Natural killer cell (primary cell): ENCODE results near the gene ACAD10. TPM values are rescaled to one million over a fixed set of nuclear protein-coding genes. Genes with fewer than 3 reads are reported as not detected.

Source experiments
- ATAC-seq, 3 donors: fragments of 150-1000 bp in 2 of 3; fragments of 200-7000 bp in 1 of 3; cut with Tn5 transposase; 1 replicate in 1 of 3; 2 replicates in 2 of 3; pipeline ENCODE4 v1.10.0; 2021; ENCODE audit warnings: mild to moderate bottlenecking in 2 of 3, moderate library complexity in 2 of 3
- DNase-seq, 2 donors: peaks; one replicate each; pipeline versions ENCODE4 v3.0.0 to v3.0.0-alpha.2; 2013 to 2021; ENCODE audit warnings: mixed read lengths in 1 of 2
- H3K27ac ChIP-seq: one replicate; pipeline ENCODE4 v1.5.1; 2013; ENCODE audit warnings: mild to moderate bottlenecking, low read length
- H3K27me3 ChIP-seq: one replicate; pipeline ENCODE4 v1.6.1; 2013; ENCODE audit warnings: low read length; ENCODE audit not compliant: control insufficient read depth, insufficient read depth
- H3K36me3 ChIP-seq: one replicate; pipeline ENCODE4 v1.6.1; 2013; ENCODE audit warnings: low read length; ENCODE audit not compliant: control insufficient read depth, insufficient read depth
- H3K4me1 ChIP-seq: one replicate; pipeline ENCODE4 v1.6.1; 2013; ENCODE audit warnings: low read length; ENCODE audit not compliant: control insufficient read depth, insufficient read depth
- H3K4me3 ChIP-seq: one replicate; pipeline ENCODE4 v1.5.1; 2013; ENCODE audit warnings: low read length
- H3K9me3 ChIP-seq: one replicate; pipeline ENCODE4 v1.6.1; 2013; ENCODE audit warnings: low read length; ENCODE audit not compliant: control insufficient read depth, insufficient read depth
- H3K27ac Mint-ChIP-seq, 2 donors: one replicate each; pipeline ENCODE4 v1.8.0; 2022; ENCODE audit warnings: mild to moderate bottlenecking in 2 of 2, mixed read lengths in 2 of 2, moderate library complexity in 1 of 2
- H3K27me3 Mint-ChIP-seq, 2 donors: one replicate each; pipeline ENCODE4 v1.8.0; 2022; ENCODE audit warnings: low read depth in 2 of 2, mixed read lengths in 2 of 2
- H3K36me3 Mint-ChIP-seq: one replicate; pipeline ENCODE4 v1.8.0; 2022; ENCODE audit warnings: mixed read lengths
- H3K4me1 Mint-ChIP-seq, 2 donors: one replicate each; pipeline ENCODE4 v1.8.0; 2022; ENCODE audit warnings: mixed read lengths in 2 of 2
- H3K4me3 Mint-ChIP-seq: one replicate; pipeline ENCODE4 v1.8.0; 2022; ENCODE audit warnings: mild to moderate bottlenecking, moderate library complexity, mixed read lengths
- H3K9me3 Mint-ChIP-seq, 2 donors: one replicate each; pipeline ENCODE4 v1.8.0; 2022; ENCODE audit warnings: mixed read lengths in 2 of 2
- CTCF ChIP-seq: fragments of 200-600 bp; IDR thresholded peaks from one replicate; pipeline ENCODE4 v1.8.0; 2022; ENCODE audit warnings: antibody characterized with exemption
- WGBS: methylation state at CpG from one replicate; pipeline ENCODE4 v1.1.7; 2013; ENCODE audit warnings: missing lambda C conversion rate; ENCODE audit not compliant: insufficient coverage; 5-methylcytosine and 5-hydroxymethylcytosine counted together
- intact Hi-C: fragments of 100-400 bp; cut with micrococcal nuclease; formaldehyde crosslinking; loops from one replicate; pipeline ENCODE4 v1.14.2; 2022
- total RNA-seq, 4 donors: library from RNA; stranded (reverse); fragments of 120-200 nt in 1 of 4; gene quantifications; one replicate each; pipeline versions ENCODE4 v1.2.3 to v1.2.4, GENCODE V29; 2013 to 2022

Gene ACAD10
- total RNA-seq, 3 donors from 2014 or later (not counting 1 experiment from before 2014, with no cell fraction given), result 19.0 to 29.0 (median 27.0) TPM

- Mint-ChIP-seq H3K9me3 (no peaks in the 10 kb centered on the region), H3K36me3 (no peaks in the 10 kb centered on the region), H3K27ac (no peak overlapping the region), H3K4me1 (peaks cover 5 to 10% of the 10 kb centered on the region in 2 donors), H3K4me3 (no peak overlapping the region), H3K27me3 (peaks cover 4 to 9% of the 10 kb centered on the region in 2 donors)
- Histone ChIP-seq H3K4me3 (no peak overlapping the region), H3K4me1 (peaks cover 14% of the 10 kb centered on the region), H3K27ac (no peak overlapping the region), H3K36me3 (no peaks in the 10 kb centered on the region), H3K9me3 (no peaks in the 10 kb centered on the region), H3K27me3 (no peaks in the 10 kb centered on the region)
- ATAC-seq, result no peak
- no peak for DNase-seq
- intact Hi-C loops, result no loop called here
- 84% methylated on average over 10 of the region's 10 CpGs for WGBS
- no peak for TF ChIP-seq CTCF
These were observed 94.3 kb downstream of the ACAD10 start for GRCh38 chr12:111780166-111780565.

DNA sequence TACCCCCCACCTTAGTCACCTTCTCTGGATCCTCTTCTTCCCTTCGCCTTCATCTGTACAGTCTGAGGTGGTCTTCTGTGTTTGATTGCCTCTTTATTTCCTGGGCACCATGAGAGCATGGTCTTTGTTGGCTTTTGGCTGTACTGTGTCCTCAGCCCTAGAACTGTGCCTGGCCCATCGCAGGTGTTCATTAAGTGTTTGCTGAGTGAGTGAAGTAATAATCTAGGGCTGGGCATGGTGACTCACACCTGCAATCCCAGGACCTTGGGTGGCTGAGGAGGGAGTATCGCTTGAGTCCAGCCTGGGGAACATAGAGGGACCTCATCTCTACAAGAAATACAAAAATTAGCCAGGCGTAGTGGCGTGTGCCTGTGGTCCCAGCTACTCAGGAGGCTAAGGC lies 94.8 kb downstream of the ACAD10 start:
- TF ChIP-seq CTCF, result no peak
- Mint-ChIP-seq H3K4me3 (no peak overlapping the region), H3K4me1 (peaks cover 5 to 8% of the 10 kb centered on the region in 2 donors), H3K27me3 (peaks cover 2 to 4% of the 10 kb centered on the region in 2 donors), H3K27ac (no peak overlapping the region), H3K9me3 (no peaks in the 10 kb centered on the region), H3K36me3 (no peaks in the 10 kb centered on the region)
- Histone ChIP-seq H3K36me3 (no peaks in the 10 kb centered on the region), H3K27me3 (no peaks in the 10 kb centered on the region), H3K27ac (no peak overlapping the region), H3K9me3 (no peaks in the 10 kb centered on the region), H3K4me3 (no peak overlapping the region), H3K4me1 (peaks cover 10% of the 10 kb centered on the region)
- intact Hi-C loops, result no loop called here
- DNase-seq, result no peak
- 92% methylated on average over 5 of the region's 5 CpGs for WGBS
- no peak for ATAC-seq

DNA sequence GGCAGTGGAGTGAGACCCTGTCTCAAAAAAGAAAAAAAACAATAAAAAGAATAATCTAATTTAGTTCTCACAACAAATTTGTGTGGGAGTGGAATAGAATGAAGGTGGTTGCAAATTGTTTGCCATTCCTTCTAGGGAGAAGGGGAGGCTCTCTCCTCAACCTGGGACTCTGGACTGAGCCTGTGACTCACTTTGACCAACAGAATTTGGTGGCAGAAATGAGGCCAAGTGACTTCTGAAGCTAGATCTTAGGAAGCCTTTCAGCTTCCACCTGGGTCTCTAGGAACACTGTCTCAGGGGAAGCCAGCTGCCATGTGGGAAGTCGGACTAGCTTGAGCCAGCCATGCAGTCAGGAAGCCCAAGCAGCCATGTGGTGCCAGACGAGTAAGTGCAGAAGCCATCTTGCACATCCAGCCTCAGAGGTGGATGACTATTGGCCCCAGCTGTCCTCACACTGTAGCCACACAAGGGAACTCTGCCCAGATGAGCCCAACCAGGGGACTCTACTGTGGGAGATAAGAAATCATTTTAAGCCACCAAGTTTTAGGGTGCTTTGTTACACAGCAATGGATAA lies 95.3 kb downstream of the ACAD10 start:
- H3K9me3 ChIP-seq, result no peaks in the 10 kb centered on the region
- intact Hi-C loops, result no loop called here
- DNase-seq (no peak), ATAC-seq (no peak)
- H3K27me3 ChIP-seq, result no peaks in the 10 kb centered on the region
- no peak for TF ChIP-seq CTCF
- H3K36me3 ChIP-seq, result no peaks in the 10 kb centered on the region
- Mint-ChIP-seq H3K27me3 (no peaks in the 10 kb centered on the region), H3K36me3 (no peaks in the 10 kb centered on the region), H3K27ac (no peak overlapping the region), H3K4me3 (no peak overlapping the region), H3K9me3 (no peaks in the 10 kb centered on the region), H3K4me1 (peaks cover 5% of the 10 kb centered on the region in 2 donors)
- H3K4me1 ChIP-seq, result peaks cover 5% of the 10 kb centered on the region
- H3K4me3 ChIP-seq, result no peak overlapping the region
- no peak overlapping the region for H3K27ac ChIP-seq
- WGBS, result 98% methylated on average over 2 of the region's 2 CpGs

DNA sequence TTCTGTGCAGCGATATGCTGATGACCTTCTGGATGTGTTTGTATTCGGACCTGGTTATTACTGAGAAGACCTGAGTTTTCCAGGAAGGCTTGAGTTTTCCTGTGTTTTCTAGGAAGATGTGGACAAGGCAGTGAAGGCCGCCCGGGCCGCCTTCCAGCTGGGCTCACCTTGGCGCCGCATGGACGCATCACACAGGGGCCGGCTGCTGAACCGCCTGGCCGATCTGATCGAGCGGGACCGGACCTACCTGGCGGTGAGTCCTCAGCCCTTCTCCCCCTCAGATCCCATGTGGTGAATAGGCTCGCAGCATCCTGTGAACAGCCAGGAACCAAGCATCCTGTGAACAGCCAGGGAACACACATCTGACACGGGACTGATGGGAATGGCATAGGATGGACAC lies 97.2 kb downstream of the ACAD10 start:
- no peak for DNase-seq
- H3K4me3 Mint-ChIP-seq, result no peak overlapping the region
- Histone ChIP-seq H3K4me1 (no peaks in the 10 kb centered on the region), H3K27ac (no peak overlapping the region), H3K36me3 (no peaks in the 10 kb centered on the region), H3K4me3 (no peak overlapping the region), H3K27me3 (no peaks in the 10 kb centered on the region), H3K9me3 (no peaks in the 10 kb centered on the region)
- WGBS, result 96% methylated on average over 17 of the region's 17 CpGs
- H3K4me1 Mint-ChIP-seq, result peaks cover 5% of the 10 kb centered on the region in 2 donors
- intact Hi-C loops, result no loop called here
- TF ChIP-seq CTCF, result no peak
- H3K27ac Mint-ChIP-seq, result no peak overlapping the region
- no peaks in the 10 kb centered on the region for H3K27me3 Mint-ChIP-seq
- ATAC-seq, result no peak
- H3K36me3 Mint-ChIP-seq, result no peaks in the 10 kb centered on the region
- no peaks in the 10 kb centered on the region for H3K9me3 Mint-ChIP-seq
